VCaP (cell line): ENCODE measurements around the gene SPOPL.
A peak's percentile ranks its signal among the peaks of the same experiment; 100 is the strongest.

Source experiments
- H3K27ac ChIP-seq: fragments of 450-650 bp; 2 replicates; pipeline ENCODE4 v1.5.1; 2017
- CTCF ChIP-seq: fragments of 450-650 bp; conservative IDR thresholded peaks from 2 replicates; pipeline ENCODE4 v1.5.1; 2017; ENCODE audit warnings: mild to moderate bottlenecking, moderate library complexity

SPOPL gene

DNA sequence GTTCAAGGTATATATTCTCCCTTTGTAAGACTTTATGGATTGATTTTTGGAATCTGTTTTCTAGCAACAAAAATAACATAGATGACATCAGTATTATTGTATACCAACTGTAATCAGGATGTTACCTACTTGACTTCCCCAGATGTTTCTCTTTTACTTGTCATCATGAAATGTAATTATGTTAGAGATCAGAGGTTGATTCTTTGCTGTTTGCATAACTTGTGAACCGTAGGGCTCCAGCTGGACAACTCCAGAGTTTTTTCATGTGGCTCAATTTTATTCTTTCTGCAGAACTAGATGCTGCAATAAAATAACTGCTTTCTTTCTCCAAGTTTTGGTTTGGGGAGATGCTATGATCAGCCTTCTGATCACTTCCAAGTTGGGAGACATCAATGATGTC, 58.1 kb downstream of the SPOPL start:
- TF ChIP-seq CTCF = no peak

GRCh38 chr2:138564586-138565229, 63.1 kb downstream of the SPOPL start:
- no peak overlapping the region for H3K27ac ChIP-seq
- no peak for TF ChIP-seq CTCF

More for the DNA sequence above, 58.1 kb downstream of the SPOPL start:
- H3K27ac ChIP-seq = peak overlapping the region; percentile 52

- H3K27ac ChIP-seq = no peak overlapping the region
- TF ChIP-seq CTCF = no peak
Measured at GRCh38 chr2:138565230-138565598, 63.6 kb downstream of the SPOPL start.

GRCh38 chr2:138572318-138572717, 70.7 kb downstream of the SPOPL start:
- H3K27ac ChIP-seq = no peak overlapping the region
- no peak for TF ChIP-seq CTCF

DNA sequence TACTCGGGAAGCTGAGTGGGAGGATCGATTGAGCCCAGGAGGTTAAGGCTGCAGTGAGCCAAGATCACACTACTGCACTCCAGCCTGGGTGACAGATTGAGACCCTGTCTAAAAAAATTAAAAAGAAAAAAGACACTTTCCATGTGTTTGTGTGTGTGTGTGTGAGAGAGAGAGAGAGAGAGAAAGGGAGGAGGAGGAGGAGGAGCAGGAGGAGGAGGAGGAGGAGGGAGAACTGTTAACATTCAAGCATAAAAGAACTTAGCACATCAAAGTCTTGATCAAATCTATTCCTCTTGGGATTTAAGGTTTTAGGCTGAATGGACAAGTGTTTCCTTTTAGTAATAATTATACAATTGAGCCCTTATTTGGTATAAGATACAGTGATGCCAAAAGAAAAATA, 75.5 kb downstream of the SPOPL start:
- no peak overlapping the region for H3K27ac ChIP-seq
- TF ChIP-seq CTCF = no peak

- no peak for TF ChIP-seq CTCF
- H3K27ac ChIP-seq = no peak overlapping the region
Measured at GRCh38 chr2:138579556-138579955, 78.0 kb downstream of the SPOPL start.

DNA sequence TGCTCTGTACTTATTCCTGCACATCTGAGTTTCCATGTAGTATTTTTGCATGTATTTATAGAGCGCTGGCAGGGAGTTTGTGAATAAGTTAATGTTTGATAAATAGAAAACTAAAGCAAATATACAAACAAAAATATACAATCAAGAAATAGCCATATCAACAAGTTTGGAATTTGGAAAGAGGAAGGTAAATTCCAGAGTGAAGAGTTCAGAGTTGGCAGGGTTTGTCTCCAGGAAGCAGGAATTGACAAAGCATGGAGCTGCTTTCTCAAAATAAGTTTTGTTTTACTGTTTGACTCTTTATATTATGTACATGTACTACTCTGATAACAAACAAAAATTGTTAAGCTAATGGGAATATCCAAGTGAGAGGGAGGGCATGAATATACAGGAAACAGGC, 80.3 kb downstream of the SPOPL start:
- no peak for TF ChIP-seq CTCF
- H3K27ac ChIP-seq = no peak overlapping the region
